ENCODE results near the gene BARD1. TPM values are rescaled to one million over a fixed set of nuclear protein-coding genes. Genes with fewer than 3 reads are reported as not detected.

Gene BARD1
- total and polyA plus RNA-seq, 2 donors (not counting 1 experiment from before 2014, with no cell fraction given): 4.3 to 20.7 TPM

GRCh38 chr2:214716811-214717560, 92.5 kb downstream of the BARD1 start:
- Histone ChIP-seq H3K4me3 (ENCODE audit: control extremely low read depth in 1 of 5, extremely low read depth in 1 of 5, insufficient read depth in 1 of 5, low read depth in 2 of 5, low read length in 4 of 5) (no peak overlapping the region), H3K9me3 (ENCODE audit: control extremely low read depth in 1 of 3, control insufficient read depth in 2 of 3, insufficient read depth in 1 of 3, low read length in 2 of 3) (no peaks in the 10 kb centered on the region), H3K4me1 (ENCODE audit: control insufficient read depth in 2 of 2, insufficient read depth in 2 of 2, low read length in 2 of 2) (no peaks in the 10 kb centered on the region), H3K27ac (ENCODE audit: low read length in 2 of 2) (no peak overlapping the region), H3K4me2 (replicated peaks; ENCODE audit: low read depth, low read length, poor library complexity, severe bottlenecking) (no peak overlapping the region), H3K36me3 (replicated peaks in 1 of 2; ENCODE audit: control extremely low read depth in 1 of 2, control insufficient read depth in 1 of 2, extremely low read depth in 1 of 2, insufficient read depth in 2 of 2, low read length in 1 of 2) (peaks cover 0 to 3% of the 10 kb centered on the region in 2 experiments), H4K20me1 (ENCODE audit: control insufficient read depth, insufficient read depth, low read length, poor library complexity, severe bottlenecking) (no peaks in the 10 kb centered on the region), H3K79me2 (ENCODE audit: control insufficient read depth, insufficient read depth, low read length) (no peaks in the 10 kb centered on the region), H2AFZ (ENCODE audit: insufficient read depth, low read depth, low read length, poor library complexity, severe bottlenecking) (no peak overlapping the region), H3K9ac (ENCODE audit: low read length) (no peak overlapping the region), H3K27me3 (replicated peaks in 1 of 4; ENCODE audit: control extremely low read depth in 1 of 4, control insufficient read depth in 3 of 4, insufficient read depth in 4 of 4, low read length in 3 of 4) (no peaks in the 10 kb centered on the region)
- ATAC-seq (ENCODE audit: low read depth): no peak
- Mint-ChIP-seq H3K4me1 (no peaks in the 10 kb centered on the region), H3K27me3 (no peaks in the 10 kb centered on the region), H3K27ac (no peak overlapping the region), H3K4me3 (no peak overlapping the region), H3K9me3 (ENCODE audit: insufficient read depth) (peaks cover 5% of the 10 kb centered on the region)
- CTCF ChIA-PET: interaction anchor here (0.7 kb wide), 1 partner anchor 36 kb away, joined by 3 read pairs; no protein-coding TSS in a partner anchor
- WGBS (ENCODE audit: insufficient coverage): 96% methylated on average over 12 of the region's 12 CpGs
- DNase-seq: no peak
- POLR2A ChIA-PET: no interaction called here
- intact Hi-C loops (cut with micrococcal nuclease): no loop called here
- TF ChIP-seq CTCF (IDR thresholded peaks at IDR 0.05): no peak
- no peak for TF ChIP-seq EZH2 (IDR thresholded peaks at IDR 0.05; ENCODE audit: borderline replicate concordance, insufficient read depth, low read depth, low read length, poor library complexity, severe bottlenecking)

- TF ChIP-seq CTCF (IDR thresholded peaks at IDR 0.05): no peak
- no peak for TF ChIP-seq EZH2 (IDR thresholded peaks at IDR 0.05; ENCODE audit: borderline replicate concordance, insufficient read depth, low read depth, low read length, poor library complexity, severe bottlenecking)
- Histone ChIP-seq H3K4me2 (replicated peaks; ENCODE audit: low read depth, low read length, poor library complexity, severe bottlenecking) (no peak overlapping the region), H3K27ac (ENCODE audit: low read length in 2 of 2) (no peak overlapping the region), H3K79me2 (ENCODE audit: control insufficient read depth, insufficient read depth, low read length) (no peaks in the 10 kb centered on the region), H3K9me3 (ENCODE audit: control extremely low read depth in 1 of 3, control insufficient read depth in 2 of 3, insufficient read depth in 1 of 3, low read length in 2 of 3) (no peaks in the 10 kb centered on the region), H4K20me1 (ENCODE audit: control insufficient read depth, insufficient read depth, low read length, poor library complexity, severe bottlenecking) (no peaks in the 10 kb centered on the region), H3K27me3 (replicated peaks in 1 of 4; ENCODE audit: control extremely low read depth in 1 of 4, control insufficient read depth in 3 of 4, insufficient read depth in 4 of 4, low read length in 3 of 4) (no peaks in the 10 kb centered on the region), H3K4me1 (ENCODE audit: control insufficient read depth in 2 of 2, insufficient read depth in 2 of 2, low read length in 2 of 2) (no peaks in the 10 kb centered on the region), H3K4me3 (ENCODE audit: control extremely low read depth in 1 of 5, extremely low read depth in 1 of 5, insufficient read depth in 1 of 5, low read depth in 2 of 5, low read length in 4 of 5) (no peak overlapping the region), H3K36me3 (replicated peaks in 1 of 2; ENCODE audit: control extremely low read depth in 1 of 2, control insufficient read depth in 1 of 2, extremely low read depth in 1 of 2, insufficient read depth in 2 of 2, low read length in 1 of 2) (peaks cover 0 to 3% of the 10 kb centered on the region in 2 experiments), H3K9ac (ENCODE audit: low read length) (no peak overlapping the region), H2AFZ (ENCODE audit: insufficient read depth, low read depth, low read length, poor library complexity, severe bottlenecking) (no peak overlapping the region)
- DNase-seq: no peak
- H3K4me3 Mint-ChIP-seq: no peak overlapping the region
- ChIA-PET CTCF (no interaction called here), POLR2A (no interaction called here)
- ATAC-seq (ENCODE audit: low read depth): no peak
- H3K27ac Mint-ChIP-seq: no peak overlapping the region
- no peaks in the 10 kb centered on the region for H3K4me1 Mint-ChIP-seq
- intact Hi-C loops (cut with micrococcal nuclease): no loop called here
- WGBS (ENCODE audit: insufficient coverage): no CpG with 5 or more reads among the region's 1 CpG
- no peaks in the 10 kb centered on the region for H3K27me3 Mint-ChIP-seq
- peaks cover 3% of the 10 kb centered on the region for H3K9me3 Mint-ChIP-seq (ENCODE audit: insufficient read depth)
Measured at GRCh38 chr2:214715025-214715424, 94.5 kb downstream of the BARD1 start.
